OCI-LY1 (cell line): Measurements from ENCODE around the gene RNF125.

Experiments
- H2AFZ ChIP-seq: fragments of 200-600 bp; sonication (generic), shearing (Covaris generic); 2 replicates; pipeline ENCODE4 v1.6.0; 2014; ENCODE audit warnings: antibody characterized with exemption, mild to moderate bottlenecking, low read length
- H3F3A ChIP-seq: fragments of 200-600 bp; sonication (generic), shearing (Covaris generic); 2 replicates; pipeline ENCODE4 v1.6.0; 2014; ENCODE audit warnings: mild to moderate bottlenecking, antibody characterized with exemption, low read length, moderate library complexity; ENCODE audit not compliant: insufficient read depth
- H3K27ac ChIP-seq: fragments of 200-600 bp; sonication (generic); 2 replicates; pipeline ENCODE4 v1.5.1; 2014; ENCODE audit warnings: low read length, mixed run types, mild to moderate bottlenecking, low read depth; ENCODE audit not compliant: poor library complexity, severe bottlenecking
- H3K27me3 ChIP-seq: fragments of 200-600 bp; sonication (generic); 2 replicates; pipeline ENCODE4 v1.6.0; 2014; ENCODE audit warnings: antibody characterized with exemption, mild to moderate bottlenecking, low read length, moderate library complexity; ENCODE audit not compliant: insufficient read depth
- H3K36me3 ChIP-seq: fragments of 200-600 bp; sonication (generic); 2 replicates; pipeline ENCODE4 v1.6.1; 2014; ENCODE audit warnings: mild to moderate bottlenecking, antibody characterized with exemption, low read length, moderate library complexity, mixed read lengths; ENCODE audit not compliant: insufficient read depth
- H3K4me1 ChIP-seq: fragments of 200-600 bp; sonication (generic); 2 replicates; pipeline ENCODE4 v1.5.1; 2014; ENCODE audit warnings: mild to moderate bottlenecking, low read length, moderate library complexity; ENCODE audit not compliant: insufficient read depth, severe bottlenecking
- H3K4me2 ChIP-seq: fragments of 200-600 bp; sonication (generic), shearing (Covaris generic); 2 replicates; pipeline ENCODE4 v1.6.1; 2014; ENCODE audit warnings: low read length
- H3K4me3 ChIP-seq: fragments of 200-600 bp; sonication (generic); 2 replicates; pipeline ENCODE4 v1.5.1; 2014; ENCODE audit warnings: low read length, low read depth, mild to moderate bottlenecking, mixed read lengths; ENCODE audit not compliant: poor library complexity, severe bottlenecking
- H3K79me2 ChIP-seq: fragments of 200-600 bp; shearing (Covaris generic); 2 replicates; pipeline ENCODE4 v1.6.1; 2016; ENCODE audit warnings: mixed run types, low read length, mixed read lengths; ENCODE audit not compliant: insufficient read depth
- H3K9ac ChIP-seq: fragments of 200-600 bp; sonication (generic), shearing (Covaris generic); 2 replicates; pipeline ENCODE4 v1.6.1; 2014; ENCODE audit warnings: mild to moderate bottlenecking, low read length, mixed read lengths
- H3K9me2 ChIP-seq: fragments of 200-600 bp; sonication (generic), shearing (Covaris generic); 2 replicates; pipeline ENCODE4 v1.6.1; 2014; ENCODE audit warnings: low read depth, mild to moderate bottlenecking, low read length, mixed read lengths
- H3K9me3 ChIP-seq: fragments of 200-600 bp; shearing (Covaris generic); 2 replicates; pipeline ENCODE4 v1.6.1; 2014; ENCODE audit warnings: low read length, mixed read lengths
- H4K20me1 ChIP-seq: fragments of 200-600 bp; sonication (generic), shearing (Covaris generic); 2 replicates; pipeline ENCODE4 v1.6.0; 2016; ENCODE audit warnings: mild to moderate bottlenecking, low read length; ENCODE audit not compliant: insufficient read depth
- CTCF ChIP-seq: fragments of 200-600 bp; sonication (generic), shearing (Covaris generic); IDR thresholded peaks from 2 replicates; pipeline ENCODE4 v1.5.1; 2017; ENCODE audit warnings: mild to moderate bottlenecking, antibody characterized with exemption, low read length, moderate library complexity, mixed read lengths
- EZH2 ChIP-seq: fragments of 200-600 bp; sonication (generic), shearing (Covaris generic); IDR thresholded peaks from 2 replicates; pipeline ENCODE4 v1.8.0; 2017; ENCODE audit warnings: borderline replicate concordance, mixed run types, mild to moderate bottlenecking, antibody characterized with exemption, low read length, moderate library complexity, mixed read lengths

Gene RNF125

GRCh38 chr18:32091325-32091723, 72.7 kb downstream of the RNF125 start:
- Histone ChIP-seq H3K27ac (peak overlapping the region; percentile 81), H2AFZ (peak overlapping the region; percentile 79), H3K4me2 (peak overlapping the region; percentile 70), H3K9me2 (no peaks in the 10 kb centered on the region), H3K36me3 (peaks cover 20% of the 10 kb centered on the region; the same call in 1 of the 2 replicates), H3K4me1 (peaks cover 28% of the 10 kb centered on the region), H3K4me3 (peak overlapping the region; percentile 89), H3K9ac (peak overlapping the region; percentile 80), H3K27me3 (no peaks in the 10 kb centered on the region), H4K20me1 (no peaks in the 10 kb centered on the region), H3K9me3 (no peaks in the 10 kb centered on the region), H3K79me2 (peaks cover 35% of the 10 kb centered on the region), H3F3A (no peaks in the 10 kb centered on the region)
- TF ChIP-seq CTCF (no peak), EZH2 (no peak)

DNA sequence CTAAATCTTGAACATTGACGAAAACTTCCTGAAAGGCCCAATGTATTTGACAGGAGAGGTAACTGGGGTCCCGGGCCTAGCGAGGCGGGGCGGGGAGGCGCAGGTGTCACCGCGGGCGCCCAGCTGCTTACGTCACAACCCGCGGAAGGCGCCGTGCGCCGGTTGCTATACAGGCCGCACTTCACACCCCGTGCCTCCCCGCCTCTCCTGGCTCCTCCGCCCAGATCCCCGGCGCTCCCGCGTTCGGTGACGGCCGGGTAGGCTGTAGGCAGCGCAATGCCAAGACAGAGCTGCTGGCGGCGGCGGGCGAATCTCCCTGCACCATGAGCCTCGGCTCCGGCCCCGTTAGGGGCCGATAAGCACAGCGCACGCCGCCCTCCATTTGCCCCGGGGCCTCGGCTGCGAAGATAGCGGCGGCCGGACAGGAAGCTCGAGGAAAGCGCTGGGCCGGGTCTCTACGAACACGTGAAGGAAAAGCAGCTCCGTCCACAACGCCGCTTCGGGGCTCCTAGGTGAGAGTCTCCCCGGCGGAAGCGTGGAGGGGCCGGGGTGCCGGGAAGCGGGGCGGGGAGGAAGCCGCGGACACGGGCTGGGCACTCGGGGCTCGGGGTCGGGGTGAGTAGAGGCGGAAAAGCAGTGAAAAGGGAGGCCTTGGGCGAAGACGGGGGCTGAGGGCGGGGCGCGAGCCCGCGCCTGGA, 73.2 kb downstream of the RNF125 start, which contains the start of gene RNF138:
RNF138 (plus strand) TSS at position 151 of the 698 bp plus-strand sequence. CDS start 903 bp downstream, outside the sequence.
- TF ChIP-seq CTCF (no peak), EZH2 (no peak)
- peak within 1 kb of the TSS; percentile 79 for H2AFZ ChIP-seq
- peaks cover 40% of the 10 kb centered on the region for H3K79me2 ChIP-seq
- peaks cover 25% of the 10 kb centered on the region; the same call in 1 of the 2 replicates for H3K36me3 ChIP-seq
- peak within 1 kb of the TSS; percentile 81 for H3K27ac ChIP-seq
- H3K9me2 ChIP-seq: no peaks in the 10 kb centered on the region
- no peaks in the 10 kb centered on the region for H3F3A ChIP-seq
- H4K20me1 ChIP-seq: no peaks in the 10 kb centered on the region
- no peaks in the 10 kb centered on the region for H3K9me3 ChIP-seq
- peak within 1 kb of the TSS; percentile 88 for H3K9ac ChIP-seq
- H3K4me1 ChIP-seq: peaks cover 28% of the 10 kb centered on the region
- H3K4me2 ChIP-seq: peak within 1 kb of the TSS; percentile 95
- H3K4me3 ChIP-seq: peak within 1 kb of the TSS; percentile 89
- no peaks in the 10 kb centered on the region for H3K27me3 ChIP-seq

DNA sequence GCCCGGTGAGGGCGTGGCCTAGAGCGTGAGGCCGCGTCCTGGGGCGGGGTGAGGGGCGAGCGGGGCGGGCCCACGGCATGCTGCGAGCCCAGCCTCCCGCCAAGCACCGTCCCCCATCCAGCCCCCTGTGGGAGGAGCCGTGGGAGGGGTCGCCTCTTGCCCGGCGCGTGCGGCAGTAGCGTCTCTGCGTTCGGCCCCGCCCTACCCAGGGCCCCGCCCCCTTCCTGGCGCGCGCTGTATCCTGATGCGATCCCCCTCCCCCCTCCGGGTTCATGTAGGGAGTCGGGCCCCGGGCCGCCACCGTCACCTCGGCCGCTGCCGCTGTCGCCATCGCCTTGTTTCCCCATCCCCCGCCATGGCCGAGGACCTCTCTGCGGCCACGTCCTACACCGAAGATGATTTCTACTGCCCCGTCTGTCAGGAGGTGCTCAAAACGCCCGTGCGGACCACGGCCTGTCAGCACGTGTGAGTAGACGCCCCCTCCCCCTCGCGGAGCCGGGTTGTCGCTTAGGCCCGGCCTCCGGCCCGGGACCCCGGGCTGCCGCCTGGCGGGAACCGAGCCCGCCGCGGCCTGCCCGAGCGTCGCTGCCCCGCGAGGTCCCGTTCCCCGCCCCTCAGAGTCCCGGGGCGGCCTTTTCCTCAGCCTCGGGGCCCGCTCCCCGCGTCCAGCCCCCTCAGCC, 73.9 kb downstream of the RNF125 start:
- no peak for TF ChIP-seq CTCF
- no peak for TF ChIP-seq EZH2
- Histone ChIP-seq H4K20me1 (no peaks in the 10 kb centered on the region), H3K27me3 (no peaks in the 10 kb centered on the region), H3K9me2 (no peaks in the 10 kb centered on the region), H3K4me1 (peaks cover 28% of the 10 kb centered on the region), H2AFZ (no peak overlapping the region), H3K4me3 (peak overlapping the region; percentile 89), H3K27ac (peak overlapping the region; percentile 49), H3F3A (no peaks in the 10 kb centered on the region), H3K9me3 (no peaks in the 10 kb centered on the region), H3K36me3 (peaks cover 28% of the 10 kb centered on the region; the same call in 1 of the 2 replicates), H3K79me2 (peaks cover 47% of the 10 kb centered on the region), H3K9ac (peak overlapping the region; percentile 88), H3K4me2 (peak overlapping the region; percentile 95)
